HepG2 (cell line): ENCODE measurements around the gene DUSP23. TPM values are rescaled to one million over a fixed set of nuclear protein-coding genes. Genes with fewer than 3 reads are reported as not detected.

Source experiments
- ATAC-seq: fragments of 200-7000 bp; cut with Tn5 transposase; 3 replicates; pipeline ENCODE4 v1.9.1; 2020; ENCODE audit warnings: mild to moderate bottlenecking, moderate library complexity
- BruUV-seq: library from RNA; stranded (reverse); fragments of 400-500 nt; replicated peaks from 2 replicates; lab custom pipeline; 2021; lab: Mats Ljungman, UMichigan
- CTCF ChIA-PET: fragments of 300-600 bp; formaldehyde crosslinking; extraction: SDS; loops from one replicate; lab custom pipeline; 2021; ENCODE audit warnings: low total read pairs, inconsistent platforms, low intra/inter-chr PET ratio; lab: Yijun Ruan, JAX
- POLR2A ChIA-PET: fragments of 350-600 bp; sonication (Branson Sonifier 250); formaldehyde crosslinking; loops from one replicate; lab custom pipeline; 2020; ENCODE audit warnings: antibody characterized with exemption, inconsistent platforms; lab: Yijun Ruan, JAX
- DNase-seq: peaks from one replicate; pipeline ENCODE4 v3.0.0-alpha.2; 2015; ENCODE audit warnings: low spot score
- FAIRE-seq: peaks from 3 replicates; lab custom pipeline; 2011; peaks lifted over from hg19 to GRCh38; lab: Jason Lieb, UNC
- H2AFZ ChIP-seq: one replicate; pipeline ENCODE4 v1.6.1; 2011; ENCODE audit warnings: low read length, inconsistent platforms
- H3K27ac ChIP-seq: fragments of 300-600 bp; 3 replicates; pipeline ENCODE4 v1.8.0; 2011; ENCODE audit warnings: mixed run types, mild to moderate bottlenecking, mixed read lengths, low read length, inconsistent platforms; ENCODE audit not compliant: insufficient read depth; ENCODE audit errors: extremely low read length
- H3K27me3 ChIP-seq, 2 experiments: fragments of 200-600 bp in 1 of 2; 2 replicates in 1 of 2; 3 replicates in 1 of 2; pipeline versions ENCODE4 v1.6.0 to v1.8.0; 2011; ENCODE audit warnings: low read length in 2 of 2, mild to moderate bottlenecking in 2 of 2, moderate library complexity in 2 of 2, inconsistent platforms in 1 of 2; ENCODE audit not compliant: insufficient read depth in 2 of 2, control insufficient read depth in 1 of 2
- H3K36me3 ChIP-seq, 2 experiments: fragments of 200-600 bp in 1 of 2; replicated peaks in 1 of 2; 2 replicates in 1 of 2; 3 replicates in 1 of 2; pipeline versions ENCODE4 v1.5.1 to v1.8.0; 2011; ENCODE audit warnings: low read length in 2 of 2, inconsistent platforms in 1 of 2; ENCODE audit not compliant: insufficient read depth in 2 of 2, control insufficient read depth in 1 of 2
- H3K4me1 ChIP-seq: 2 replicates; pipeline ENCODE4 v1.5.1; 2012; ENCODE audit warnings: low read length, inconsistent platforms; ENCODE audit not compliant: insufficient read depth
- H3K4me2 ChIP-seq: 2 replicates; pipeline ENCODE4 v1.6.0; 2011; ENCODE audit warnings: low read depth, low read length, inconsistent platforms
- H3K4me3 ChIP-seq, 3 experiments: fragments of 200-600 bp in 1 of 3; sonication (generic), shearing (Covaris generic) in 1 of 3; replicated peaks in 1 of 3; 2 replicates each; pipeline ENCODE4 v1.5.1; 2011 to 2016; ENCODE audit warnings: low read length in 3 of 3, inconsistent platforms in 2 of 3, low read depth in 2 of 3, mild to moderate bottlenecking in 2 of 3, control low read depth in 1 of 3, mixed read lengths in 1 of 3; ENCODE audit not compliant: insufficient read depth in 1 of 3
- H3K79me2 ChIP-seq: one replicate; pipeline ENCODE4 v1.6.1; 2011; ENCODE audit warnings: low read length, inconsistent platforms; ENCODE audit not compliant: insufficient read depth
- H3K9ac ChIP-seq: 2 replicates; pipeline ENCODE4 v1.6.0; 2011; ENCODE audit warnings: mild to moderate bottlenecking, low read depth, low read length, inconsistent platforms; ENCODE audit not compliant: insufficient read depth
- H3K9me3 ChIP-seq: 2 replicates; pipeline ENCODE4 v1.5.1; 2012; ENCODE audit warnings: mild to moderate bottlenecking, low read length
- H4K20me1 ChIP-seq: 2 replicates; pipeline ENCODE4 v1.6.0; 2011; ENCODE audit warnings: inconsistent platforms, mild to moderate bottlenecking, low read length, moderate library complexity; ENCODE audit not compliant: insufficient read depth
- KDM5B ChIP-seq: sonication (generic); formaldehyde crosslinking; IDR thresholded peaks from 2 replicates; pipeline ENCODE4 v1.4.0; 2020; ENCODE audit warnings: missing genetic modification reagents, mild to moderate bottlenecking, borderline replicate concordance
- KDM6A ChIP-seq: IDR thresholded peaks from 2 replicates; pipeline ENCODE4 v1.6.1; 2016; ENCODE audit warnings: low read depth
- RFX5 ChIP-seq: IDR thresholded peaks from 2 replicates; pipeline ENCODE4 v1.6.1; 2011; ENCODE audit warnings: low read depth, low read length, improper control_type of control experiment
- SIX4 ChIP-seq: sonication (generic); formaldehyde crosslinking; IDR thresholded peaks from 2 replicates; pipeline ENCODE4 v1.4.0; 2020; ENCODE audit warnings: missing genetic modification reagents
- TCF7 ChIP-seq: sonication (generic); IDR thresholded peaks from 2 replicates; pipeline ENCODE4 v1.6.1; 2016; ENCODE audit warnings: antibody characterized with exemption, low read depth
- XRCC5 ChIP-seq: fragments of 200-400 bp; formaldehyde crosslinking; optimal IDR thresholded peaks from 2 replicates; pipeline ENCODE3; 2017; ENCODE audit warnings: mild to moderate bottlenecking, low read length
- ZNF138 ChIP-seq: sonication (generic); formaldehyde crosslinking; IDR thresholded peaks from 2 replicates; pipeline ENCODE4 v1.5.0; 2020; ENCODE audit warnings: mild to moderate bottlenecking, low read depth, missing genetic modification reagents
- ZNF230 ChIP-seq: sonication (generic); formaldehyde crosslinking; IDR thresholded peaks from 2 replicates; pipeline ENCODE4 v1.4.0; 2020; ENCODE audit warnings: mild to moderate bottlenecking, missing genetic modification reagents
- ZNF468 ChIP-seq: sonication (generic); formaldehyde crosslinking; IDR thresholded peaks from 2 replicates; pipeline ENCODE4 v1.8.0; 2022; ENCODE audit warnings: mild to moderate bottlenecking, moderate library complexity, missing genetic modification reagents
- ZNF674 ChIP-seq: sonication (generic); formaldehyde crosslinking; IDR thresholded peaks from 2 replicates; pipeline ENCODE4 v1.5.0; 2020; ENCODE audit warnings: low read depth, mild to moderate bottlenecking, missing genetic modification reagents
- ZNF724P ChIP-seq: sonication (generic); formaldehyde crosslinking; IDR thresholded peaks from 2 replicates; pipeline ENCODE4 v1.8.0; 2022; ENCODE audit warnings: missing genetic modification reagents, borderline replicate concordance
- WGBS: methylation state at CpG from one replicate; pipeline ENCODE4 v1.1.6; 2017; ENCODE audit warnings: low lambda C conversion rate; 5-methylcytosine and 5-hydroxymethylcytosine counted together
- in situ Hi-C: cut with HindIII; loops from 2 replicates; pipeline ENCODE4 v1.10.0; 2017; ENCODE audit warnings: low pct_unique_long_range_greater_than_20kb; ENCODE audit not compliant: extremely low pct_ligation_motif_present
- intact Hi-C: fragments of 100-400 bp; cut with micrococcal nuclease; formaldehyde crosslinking; loops from one replicate; pipeline ENCODE4 v1.10.0; 2022; ENCODE audit not compliant: unreplicated experiment
- polyA plus RNA-seq, 8 experiments: library from polyadenylated mRNA; depleted of rRNA in 3 of 8; stranded (reverse) in 7 of 8; unstranded in 1 of 8; fragments of >200 nt; fragmentation: Illumina TruSeq in 4 of 8; extraction: Trizol in 4 of 8; gene quantifications; 2 replicates each; pipeline versions ENCODE4 v1.2.1 to v1.2.3, GENCODE V29; 2011 to 2016; ENCODE audit warnings: low read depth in 4 of 8, missing spikeins in 1 of 8, mixed read lengths in 1 of 8; ENCODE audit not compliant: insufficient read depth in 1 of 8
- total RNA-seq, 5 experiments: library from RNA; depleted of rRNA; stranded (reverse); fragments of >200 nt; fragmentation: Illumina TruSeq; extraction: Trizol; gene quantifications; 2 replicates each; pipeline ENCODE4 v1.2.3, GENCODE V29; 2016; ENCODE audit warnings: low read depth in 1 of 5

Gene DUSP23
- total and polyA plus RNA-seq, 2 of the 13 experiments (the other 11 are each of a cell fraction or from before 2014, with no cell fraction given), result not detected

- BruUV-seq, result no TSS peak
- Histone ChIP-seq H2AFZ (no peak overlapping the region), H3K27ac (no peak overlapping the region), H3K9me3 (no peaks in the 10 kb centered on the region), H3K36me3 (no peaks in the 10 kb centered on the region), H4K20me1 (no peaks in the 10 kb centered on the region), H3K4me1 (peaks cover 12% of the 10 kb centered on the region), H3K9ac (no peak overlapping the region), H3K27me3 (peaks cover 1 to 12% of the 10 kb centered on the region in 2 experiments; a peak in 3 of 5 replicates), H3K4me2 (no peak overlapping the region), H3K4me3 (no peak overlapping the region), H3K79me2 (no peaks in the 10 kb centered on the region)
- FAIRE-seq, result no peak
- CTCF ChIA-PET, result no interaction called here
- no peak for DNase-seq
- WGBS, result 59% methylated on average over 3 of the region's 3 CpGs
- ATAC-seq, result no peak
- intact Hi-C loops, result loop anchor here (2.0 kb wide), 1 partner anchor 29 kb away; no protein-coding TSS in a partner anchor
- in situ Hi-C loops, result no loop called here
- POLR2A ChIA-PET, result no interaction called here
- TF ChIP-seq SIX4, result no peak
- no peak for TF ChIP-seq XRCC5
- no peak for TF ChIP-seq ZNF138 (CRISPR knock-in tag)
- TF ChIP-seq ZNF230 (CRISPR knock-in tag), result no peak
- no peak for TF ChIP-seq TCF7
- no peak for TF ChIP-seq RFX5
- no peak for TF ChIP-seq KDM6A (CRISPR knock-in tag)
- TF ChIP-seq KDM5B (CRISPR knock-in tag), result no peak
- no peak for TF ChIP-seq ZNF468
- TF ChIP-seq ZNF724P (CRISPR knock-in tag), result no peak
- TF ChIP-seq ZNF674 (CRISPR knock-in tag), result no peak
Measured at GRCh38 chr1:159828176-159828575, 47.4 kb downstream of the DUSP23 start.
